ENCODE data around the gene CPNE9. TPM values are rescaled to one million over a fixed set of nuclear protein-coding genes. Genes with fewer than 3 reads are reported as not detected.

CPNE9 gene
- total and polyA plus RNA-seq, 2 of the 13 experiments (the other 11 are each of a cell fraction or from before 2014, with no cell fraction given) = 0.20 TPM; not detected in 1

GRCh38 chr3:9676785-9677184, 26.8 kb upstream of the CPNE9 start (continued):
- no peak for TF ChIP-seq PITX1 (CRISPR knock-in tag; IDR thresholded peaks at IDR 0.05)

GRCh38 chr3:9678493-9678892, 25.1 kb upstream of the CPNE9 start:
- Histone ChIP-seq H3K4me2 (ENCODE audit: low read depth, low read length) (no peak overlapping the region), H3K9ac (ENCODE audit: insufficient read depth, low read depth, low read length) (no peak overlapping the region), H3K27ac (ENCODE audit: extremely low read length, insufficient read depth, low read length) (no peak overlapping the region), H3K27me3 (ENCODE audit: control insufficient read depth in 1 of 2, insufficient read depth in 2 of 2, low read length in 2 of 2) (no peaks in the 10 kb centered on the region), H3K4me1 (ENCODE audit: insufficient read depth, low read length) (peaks cover 18% of the 10 kb centered on the region), H2AFZ (ENCODE audit: low read length) (no peak overlapping the region), H4K20me1 (ENCODE audit: insufficient read depth, low read length) (peaks cover 3% of the 10 kb centered on the region; the same call in 1 of the 2 replicates), H3K36me3 (replicated peaks in 1 of 2; ENCODE audit: control insufficient read depth in 1 of 2, insufficient read depth in 2 of 2, low read length in 2 of 2) (peaks cover 23 to 71% of the 10 kb centered on the region in 2 experiments; a peak in 4 of 5 replicates), H3K9me3 (ENCODE audit: low read length) (no peaks in the 10 kb centered on the region), H3K4me3 (replicated peaks in 1 of 3; ENCODE audit: insufficient read depth in 1 of 3, low read depth in 2 of 3, low read length in 3 of 3) (no peak overlapping the region), H3K79me2 (ENCODE audit: insufficient read depth, low read length) (no peaks in the 10 kb centered on the region)
- ChIA-PET POLR2A (no interaction called here), CTCF (ENCODE audit: low intra/inter-chr PET ratio, low total read pairs) (no interaction called here)
- BruUV-seq (replicated peaks) = no TSS peak
- in situ Hi-C loops (cut with HindIII; ENCODE audit: extremely low pct_ligation_motif_present, low pct_unique_long_range_greater_than_20kb) = no loop called here
- intact Hi-C loops (cut with micrococcal nuclease; ENCODE audit: unreplicated experiment) = no loop called here
- no peak for FAIRE-seq
- TF ChIP-seq CSRNP1 (CRISPR knock-in tag; IDR thresholded peaks at IDR 0.05) (no peak), SKI (IDR thresholded peaks at IDR 0.05; ENCODE audit: partially characterized antibody) (no peak), KDM4B (CRISPR knock-in tag; IDR thresholded peaks at IDR 0.05) (no peak), ZEB1 (IDR thresholded peaks at IDR 0.05; ENCODE audit: insufficient replicate concordance, low read depth) (no peak), E2F1 (CRISPR knock-in tag; IDR thresholded peaks at IDR 0.05) (no peak), HOXA7 (CRISPR knock-in tag; IDR thresholded peaks at IDR 0.05) (no peak), BRCA1 (CRISPR knock-in tag; IDR thresholded peaks at IDR 0.05) (no peak), PHB2 (IDR thresholded peaks at IDR 0.05; ENCODE audit: partially characterized antibody) (no peak), PAX8 (CRISPR knock-in tag; IDR thresholded peaks at IDR 0.05; ENCODE audit: borderline replicate concordance) (no peak), ZNF496 (CRISPR knock-in tag; IDR thresholded peaks at IDR 0.05; ENCODE audit: insufficient replicate concordance) (no peak), ZNF605 (CRISPR knock-in tag; IDR thresholded peaks at IDR 0.05) (no peak), ESRRA (CRISPR knock-in tag; IDR thresholded peaks at IDR 0.05; ENCODE audit: low read depth) (no peak), STAG1 (CRISPR knock-in tag; IDR thresholded peaks at IDR 0.05) (no peak), ZFP82 (CRISPR knock-in tag; IDR thresholded peaks at IDR 0.05; ENCODE audit: borderline replicate concordance) (no peak), TFDP2 (CRISPR knock-in tag; IDR thresholded peaks at IDR 0.05) (no peak), DNMT1 (CRISPR knock-in tag; IDR thresholded peaks at IDR 0.05) (no peak)
- no peak for ATAC-seq
- no peak for DNase-seq (ENCODE audit: low spot score)
- WGBS (ENCODE audit: low lambda C conversion rate) = 93% methylated on average over 3 of the region's 3 CpGs

Data from HepG2 (cell line).